ENCODE results near the gene RBM20.

Gene RBM20

GRCh38 chr10:110792476-110793125 is 148.5 kb downstream of the RBM20 start:
- no peak for DNase-seq

GRCh38 chr10:110793128-110793812 is 149.1 kb downstream of the RBM20 start:
- no peak for DNase-seq

GRCh38 chr10:110793886-110794285 is 149.8 kb downstream of the RBM20 start:
- DNase-seq: no peak

- no peak for DNase-seq
These were observed 150.7 kb downstream of the RBM20 start for GRCh38 chr10:110794808-110795207.

GRCh38 chr10:110797416-110797815 is 153.3 kb downstream of the RBM20 start:
- no peak for DNase-seq

GRCh38 chr10:110798340-110798739 is 154.2 kb downstream of the RBM20 start:
- no peak for DNase-seq

GRCh38 chr10:110802090-110802489 is 158.0 kb downstream of the RBM20 start:
- no peak for DNase-seq

GRCh38 chr10:110802551-110803238 is 158.6 kb downstream of the RBM20 start:
- DNase-seq: no peak

GRCh38 chr10:110803239-110803749 is 159.2 kb downstream of the RBM20 start:
- no peak for DNase-seq

GRCh38 chr10:110803830-110804338 is 159.7 kb downstream of the RBM20 start:
- DNase-seq: no peak

GRCh38 chr10:110804376-110804775 is 160.2 kb downstream of the RBM20 start:
- no peak for DNase-seq

GRCh38 chr10:110805292-110805691 is 161.2 kb downstream of the RBM20 start:
- DNase-seq: no peak

GRCh38 chr10:110806335-110806734 is 162.2 kb downstream of the RBM20 start:
- no peak for DNase-seq

GRCh38 chr10:110808123-110808522 is 164.0 kb downstream of the RBM20 start:
- DNase-seq: no peak

- DNase-seq: no peak
These were observed 164.5 kb downstream of the RBM20 start for GRCh38 chr10:110808615-110809014.

GRCh38 chr10:110810625-110811024 is 166.5 kb downstream of the RBM20 start:
- no peak for DNase-seq

- DNase-seq: no peak
These were observed 167.8 kb downstream of the RBM20 start for GRCh38 chr10:110811791-110812581.

GRCh38 chr10:110812583-110812982 is 168.4 kb downstream of the RBM20 start:
- no peak for DNase-seq

- no peak for DNase-seq
These were observed 169.8 kb downstream of the RBM20 start for GRCh38 chr10:110813743-110814472.

GRCh38 chr10:110815354-110816004 is 171.3 kb downstream of the RBM20 start:
- DNase-seq: no peak

GRCh38 chr10:110817614-110818013 is 173.5 kb downstream of the RBM20 start:
- DNase-seq: no peak
